Measurements from ENCODE around the gene RNF152. TPM values are rescaled to one million over a fixed set of nuclear protein-coding genes. Genes with fewer than 3 reads are reported as not detected.
A peak's percentile ranks its signal among the peaks of the same experiment; 100 is the strongest.

The RNF152 gene
- total RNA-seq, 4 donors from 2014 or later: 19.4 to 28.7 (median 21.8) TPM

GRCh38 chr18:61883547-61883946, 9.3 kb downstream of the RNF152 start:
- Histone ChIP-seq H3K36me3 (no peaks in the 10 kb centered on the region), H3K27me3 (no peaks in the 10 kb centered on the region), H3K27ac (no peak overlapping the region), H3K4me1 (no peaks in the 10 kb centered on the region), H3K4me3 (replicated peaks in 1 of 3) (no peak overlapping the region), H3K9me3 (no peaks in the 10 kb centered on the region)
- intact Hi-C loops (cut with DNase I): no loop called here
- 82 to 90% methylated on average over 2 of the region's 2 CpGs for WGBS, 2 donors
- DNase-seq: no peak
- TF ChIP-seq POLR2A (IDR thresholded peaks at IDR 0.05) (no peak), CTCF (IDR thresholded peaks at IDR 0.05) (no peak)

- Histone ChIP-seq H3K9me3 (no peaks in the 10 kb centered on the region), H3K36me3 (no peaks in the 10 kb centered on the region), H3K27me3 (no peaks in the 10 kb centered on the region), H3K4me3 (replicated peaks in 1 of 3) (no peak overlapping the region), H3K27ac (no peak overlapping the region), H3K4me1 (no peaks in the 10 kb centered on the region)
- intact Hi-C loops (cut with DNase I): no loop called here
- no peak for DNase-seq
- TF ChIP-seq CTCF (IDR thresholded peaks at IDR 0.05): no peak
- WGBS, 2 donors: 80 to 82% methylated on average over 4 of the region's 4 CpGs
Measured at GRCh38 chr18:61882296-61883004, 10.4 kb downstream of the RNF152 start.

- WGBS, 2 donors: 71 to 79% methylated on average over 4 of the region's 4 CpGs
- Histone ChIP-seq H3K4me3 (replicated peaks in 1 of 3) (no peak overlapping the region), H3K27ac (no peak overlapping the region), H3K9me3 (no peaks in the 10 kb centered on the region), H3K4me1 (no peaks in the 10 kb centered on the region), H3K36me3 (no peaks in the 10 kb centered on the region), H3K27me3 (no peaks in the 10 kb centered on the region)
- no peak for DNase-seq
- intact Hi-C loops (cut with DNase I): no loop called here
- TF ChIP-seq POLR2A (IDR thresholded peaks at IDR 0.05) (no peak), CTCF (IDR thresholded peaks at IDR 0.05) (no peak)
Measured at GRCh38 chr18:61876899-61877298, 15.9 kb downstream of the RNF152 start.

- intact Hi-C loops (cut with DNase I): no loop called here
- DNase-seq: no peak
- H3K36me3 ChIP-seq: no peaks in the 10 kb centered on the region
- WGBS, 2 donors: 60 to 64% methylated on average over 8 of the region's 8 CpGs
- H3K4me1 ChIP-seq: no peaks in the 10 kb centered on the region
- H3K27me3 ChIP-seq: no peaks in the 10 kb centered on the region
- H3K27ac ChIP-seq: peak overlapping the region in 1 of 3 donors; percentile 20
- H3K4me3 ChIP-seq (replicated peaks in 1 of 3): no peak overlapping the region
- no peak for TF ChIP-seq CTCF (IDR thresholded peaks at IDR 0.05)
- no peak for TF ChIP-seq POLR2A (IDR thresholded peaks at IDR 0.05)
- no peaks in the 10 kb centered on the region for H3K9me3 ChIP-seq
Measured at GRCh38 chr18:61870151-61870550, 22.7 kb downstream of the RNF152 start.

GRCh38 chr18:61869636-61870035, 23.2 kb downstream of the RNF152 start:
- WGBS, 2 donors: 77 to 82% methylated on average over 4 of the region's 4 CpGs
- TF ChIP-seq CTCF (IDR thresholded peaks at IDR 0.05) (no peak), POLR2A (IDR thresholded peaks at IDR 0.05) (no peak)
- intact Hi-C loops (cut with DNase I): no loop called here
- Histone ChIP-seq H3K27ac (peak overlapping the region in 1 of 3 donors; percentile 20), H3K27me3 (no peaks in the 10 kb centered on the region), H3K4me3 (replicated peaks in 1 of 3) (no peak overlapping the region), H3K4me1 (no peaks in the 10 kb centered on the region), H3K9me3 (no peaks in the 10 kb centered on the region), H3K36me3 (no peaks in the 10 kb centered on the region)
- DNase-seq: no peak

All from thyroid gland (tissue), 4 donors.